GM12873 (cell line): ENCODE results near the gene PLEKHA1.

Experiments used
- TF ChIP-seq, protein P1 (sequence below): IDR thresholded peaks from 2 replicates; pipeline ENCODE4 v1.5.1; 2012; ENCODE audit warnings: low read depth, mild to moderate bottlenecking, moderate library complexity, low read length, control low read depth; ENCODE audit not compliant: insufficient read depth; ENCODE audit errors: missing control alignments

PLEKHA1 gene

DNA sequence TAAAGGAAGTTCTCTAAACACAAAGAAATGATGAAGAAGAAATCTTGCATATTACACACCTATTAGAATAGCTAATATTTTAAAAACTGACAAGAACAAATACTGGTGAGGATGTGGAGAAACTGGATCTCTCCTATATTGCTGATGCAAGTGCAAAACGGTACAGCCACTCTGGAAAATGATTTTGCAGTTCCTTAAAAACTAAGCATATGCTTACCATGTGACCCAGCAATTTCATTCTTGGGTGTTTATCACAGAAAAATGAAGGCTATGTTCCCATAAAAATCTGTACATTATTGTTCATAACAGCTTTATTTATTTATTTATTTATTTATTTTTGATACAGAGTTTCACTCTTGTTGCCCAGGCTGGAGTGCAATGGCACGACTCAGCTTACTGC lies 14.9 kb upstream of the PLEKHA1 start:
- TF ChIP-seq, protein P1, sequence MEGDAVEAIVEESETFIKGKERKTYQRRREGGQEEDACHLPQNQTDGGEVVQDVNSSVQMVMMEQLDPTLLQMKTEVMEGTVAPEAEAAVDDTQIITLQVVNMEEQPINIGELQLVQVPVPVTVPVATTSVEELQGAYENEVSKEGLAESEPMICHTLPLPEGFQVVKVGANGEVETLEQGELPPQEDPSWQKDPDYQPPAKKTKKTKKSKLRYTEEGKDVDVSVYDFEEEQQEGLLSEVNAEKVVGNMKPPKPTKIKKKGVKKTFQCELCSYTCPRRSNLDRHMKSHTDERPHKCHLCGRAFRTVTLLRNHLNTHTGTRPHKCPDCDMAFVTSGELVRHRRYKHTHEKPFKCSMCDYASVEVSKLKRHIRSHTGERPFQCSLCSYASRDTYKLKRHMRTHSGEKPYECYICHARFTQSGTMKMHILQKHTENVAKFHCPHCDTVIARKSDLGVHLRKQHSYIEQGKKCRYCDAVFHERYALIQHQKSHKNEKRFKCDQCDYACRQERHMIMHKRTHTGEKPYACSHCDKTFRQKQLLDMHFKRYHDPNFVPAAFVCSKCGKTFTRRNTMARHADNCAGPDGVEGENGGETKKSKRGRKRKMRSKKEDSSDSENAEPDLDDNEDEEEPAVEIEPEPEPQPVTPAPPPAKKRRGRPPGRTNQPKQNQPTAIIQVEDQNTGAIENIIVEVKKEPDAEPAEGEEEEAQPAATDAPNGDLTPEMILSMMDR, result no peak

DNA sequence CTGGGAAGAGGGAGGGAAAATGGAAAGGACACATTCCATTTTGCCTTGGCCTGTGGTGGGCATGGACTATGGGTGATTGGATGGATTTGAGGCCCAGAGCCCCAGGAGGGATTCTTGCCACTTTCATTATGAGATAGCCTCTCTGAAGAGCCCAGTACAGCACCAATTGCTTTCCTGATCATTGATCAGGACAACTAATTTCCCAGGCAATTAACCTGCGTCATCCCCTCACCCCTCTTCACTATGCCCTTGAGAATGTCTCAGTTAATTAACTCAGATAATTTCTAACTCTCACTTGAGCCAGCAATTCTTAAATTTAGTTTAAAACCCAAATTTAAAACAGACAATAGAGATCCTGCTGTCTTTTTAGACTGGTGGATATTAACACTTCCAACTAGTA lies 13.5 kb upstream of the PLEKHA1 start:
- TF ChIP-seq, protein P1, result no peak

DNA sequence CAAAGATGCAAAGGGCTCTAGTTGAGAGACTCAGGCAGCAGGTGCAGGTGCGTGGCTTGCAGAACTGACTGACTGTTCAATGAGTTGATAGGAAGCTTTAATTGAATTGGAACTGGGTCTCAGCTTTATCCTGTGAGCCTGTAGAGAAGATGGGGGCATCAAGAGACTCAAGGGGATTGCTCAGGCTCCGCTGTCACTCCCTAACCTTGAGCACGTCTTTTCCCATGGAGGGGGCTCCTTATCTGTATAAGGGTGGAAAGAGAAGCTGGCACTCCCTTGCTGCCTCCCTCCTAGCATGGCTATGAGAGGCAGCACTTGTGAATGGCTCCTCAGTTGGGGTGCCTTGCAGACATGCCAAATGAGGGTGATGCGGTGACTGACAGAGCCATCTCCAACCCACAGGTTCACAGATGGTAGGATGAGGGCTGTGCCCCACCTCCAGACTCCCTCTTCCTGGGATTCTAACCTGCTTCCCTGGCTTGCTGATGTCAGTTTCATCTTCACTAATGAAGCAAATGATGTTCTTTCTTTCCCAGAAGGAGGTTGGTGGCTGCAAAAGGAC lies 12.4 kb upstream of the PLEKHA1 start:
- TF ChIP-seq, protein P1, result no peak

DNA sequence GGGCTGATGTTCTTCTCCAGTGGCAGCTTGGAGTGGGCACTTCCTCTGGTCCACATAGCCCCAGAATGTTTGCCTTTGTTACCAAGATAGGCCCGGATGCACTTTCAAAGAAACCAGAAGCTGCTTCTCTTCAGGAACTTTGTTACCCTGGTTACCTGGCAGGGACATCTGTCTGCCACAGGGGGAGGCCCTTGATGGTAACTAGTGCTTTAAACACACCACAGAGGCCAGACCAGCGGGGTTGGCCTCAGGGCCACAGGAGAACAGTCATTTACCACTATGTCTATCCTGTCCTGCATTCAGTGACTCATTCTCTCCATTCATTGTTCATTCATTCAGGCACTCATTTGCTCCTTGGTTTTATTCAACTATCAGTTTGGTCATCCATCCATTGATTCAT lies 11.9 kb upstream of the PLEKHA1 start:
- TF ChIP-seq, protein P1, result no peak

DNA sequence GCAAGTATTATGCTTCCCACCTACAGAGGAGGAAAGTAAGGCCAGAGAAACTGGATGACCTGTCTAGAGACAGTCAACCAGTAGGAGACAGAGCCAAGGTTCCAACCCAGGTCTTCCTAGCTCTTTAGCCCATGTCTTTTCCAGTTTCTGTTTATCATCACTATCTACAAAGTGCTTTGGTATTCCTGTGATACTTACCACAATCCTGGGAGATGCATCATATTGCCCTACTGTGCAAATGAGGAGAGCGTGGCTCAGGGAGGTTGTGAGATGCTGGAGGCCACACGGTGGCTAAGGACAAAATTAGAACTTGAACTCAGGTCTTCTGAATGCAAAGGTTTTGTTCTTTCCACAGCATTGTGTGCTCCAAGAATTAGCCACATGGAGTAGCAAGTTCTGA lies 11.2 kb upstream of the PLEKHA1 start:
- TF ChIP-seq, protein P1, result no peak

DNA sequence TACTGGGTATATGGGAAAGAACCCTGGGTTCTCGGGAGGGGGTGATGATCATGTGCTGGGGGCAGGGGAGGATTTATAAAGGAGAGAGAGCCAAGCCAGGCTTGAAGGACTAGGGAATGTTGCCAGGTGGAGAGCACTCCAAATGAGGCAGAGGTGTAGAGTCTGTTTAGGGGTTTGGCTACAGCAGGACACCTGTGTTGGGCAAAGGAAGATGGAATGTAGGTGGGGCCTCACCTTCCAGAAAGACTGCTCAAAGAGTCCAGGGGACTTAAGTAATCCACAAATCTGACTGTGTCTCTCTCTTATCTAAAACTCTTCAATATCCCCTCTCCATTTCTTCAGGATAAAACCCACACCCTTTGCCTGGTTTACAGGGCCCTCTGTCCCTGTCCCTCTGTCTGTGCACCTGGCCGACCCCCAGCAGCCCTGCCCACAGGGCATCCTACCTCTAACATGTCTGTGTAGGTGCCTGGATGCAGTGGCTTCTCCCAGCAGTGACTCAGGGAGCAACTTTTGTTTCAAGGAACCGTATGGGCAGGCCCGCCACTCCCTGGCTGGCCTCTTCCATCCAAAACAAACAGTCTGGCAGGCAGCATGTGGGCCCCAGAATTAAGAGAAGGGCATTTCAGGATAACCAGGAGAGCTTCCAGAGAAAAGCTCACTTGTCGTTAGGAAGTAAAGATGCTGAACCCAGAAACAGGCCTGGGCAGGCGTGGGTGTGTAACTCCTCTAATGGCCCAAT lies 10.6 kb upstream of the PLEKHA1 start:
- TF ChIP-seq, protein P1, result no peak

DNA sequence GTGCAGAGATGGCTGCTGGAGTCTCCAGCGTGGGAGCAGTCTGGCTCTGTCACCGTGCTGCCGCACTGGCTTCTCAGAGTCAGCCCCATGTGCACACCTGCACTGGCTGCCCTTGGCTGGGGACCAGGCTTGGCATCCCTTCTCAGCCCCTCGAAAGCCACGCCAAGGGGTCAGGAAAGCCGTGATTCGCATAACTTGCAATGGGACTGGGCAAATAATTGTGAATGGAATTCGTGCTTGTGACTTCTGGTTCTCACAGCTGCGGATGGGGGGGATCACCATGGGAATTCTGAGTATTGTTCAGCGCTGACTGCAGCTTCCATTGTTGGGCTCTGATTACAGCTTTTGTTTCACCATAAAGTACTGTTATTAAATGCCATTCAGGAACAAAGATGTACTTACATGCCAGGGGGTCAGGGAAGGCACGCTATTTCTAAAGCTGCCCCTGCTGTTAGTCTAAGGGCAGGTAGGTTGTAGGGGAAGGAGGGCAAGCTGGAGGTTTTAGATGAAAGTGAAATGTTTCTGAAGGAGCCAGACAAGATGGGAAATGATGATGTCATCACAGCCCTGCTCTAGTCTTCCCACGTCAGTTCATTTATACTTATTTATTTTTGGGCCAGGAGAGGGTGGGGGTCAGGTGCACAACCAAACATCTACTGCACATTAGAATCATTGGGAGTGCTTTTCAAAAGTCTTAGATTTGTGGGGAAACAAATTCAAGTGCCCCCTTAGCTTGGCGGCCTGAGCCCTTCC lies 5.8 kb upstream of the PLEKHA1 start:
- TF ChIP-seq, protein P1, result no peak
